ENCODE results near the gene AATK. TPM values are rescaled to one million over a fixed set of nuclear protein-coding genes. Genes with fewer than 3 reads are reported as not detected.

The AATK gene
- polyA plus RNA-seq, 1 donor (not counting 4 experiments of a cell fraction or from before 2014, with no cell fraction given) = 0.16 TPM

GRCh38 chr17:81131486-81132196, 34.4 kb downstream of the AATK start:
- Histone ChIP-seq H3K9me3 (ENCODE audit: control insufficient read depth, low read depth, low read length) (no peaks in the 10 kb centered on the region), H3K4me2 (ENCODE audit: control insufficient read depth, extremely low read depth, insufficient read depth, low read depth, low read length) (no peak overlapping the region), H3K79me2 (ENCODE audit: control insufficient read depth, insufficient read depth, low read length) (no peaks in the 10 kb centered on the region), H4K20me1 (ENCODE audit: control insufficient read depth, extremely low read depth, insufficient read depth, low read length) (no peaks in the 10 kb centered on the region), H3K27ac (ENCODE audit: control insufficient read depth, insufficient read depth, low read length) (no peak overlapping the region), H2AFZ (ENCODE audit: control insufficient read depth, low read length) (no peak overlapping the region), H3K27me3 (ENCODE audit: control insufficient read depth, extremely low read depth, insufficient read depth, low read length) (peaks cover 34% of the 10 kb centered on the region), H3K4me3 (ENCODE audit: control insufficient read depth in 2 of 3, extremely low read depth in 1 of 3, insufficient read depth in 2 of 3, low read depth in 1 of 3, low read length in 3 of 3) (no peak overlapping the region), H3K9ac (ENCODE audit: control insufficient read depth, extremely low read depth, insufficient read depth, low read length) (no peak overlapping the region), H3K9me1 (ENCODE audit: control insufficient read depth, extremely low read depth, insufficient read depth, low read length) (no peaks in the 10 kb centered on the region), H3K36me3 (ENCODE audit: control insufficient read depth in 2 of 2, extremely low read depth in 1 of 2, insufficient read depth in 2 of 2, low read length in 2 of 2) (no peaks in the 10 kb centered on the region), H3K4me1 (ENCODE audit: control insufficient read depth, extremely low read depth, insufficient read depth, low read length) (no peaks in the 10 kb centered on the region)
- FAIRE-seq (no peak), DNase-seq (ENCODE audit: low read depth, low spot score) (no peak)
- TF ChIP-seq CTCF (optimal IDR thresholded peaks at IDR 0.05 in 1 of 3, IDR thresholded peaks at IDR 0.05 in 1 of 3, conservative IDR thresholded peaks at IDR 0.05 in 1 of 3; ENCODE audit: extremely low read depth in 1 of 3, insufficient read depth in 2 of 3, low read length in 3 of 3) = no peak
- dilution Hi-C loops (cut with MboI; ENCODE audit: extremely low pct_ligation_motif_present, low sequenced_read_pairs) = no loop called here

GRCh38 chr17:81130385-81131361, 35.3 kb downstream of the AATK start:
- no peak overlapping the region for H3K4me3 ChIP-seq (ENCODE audit: control insufficient read depth in 2 of 3, extremely low read depth in 1 of 3, insufficient read depth in 2 of 3, low read depth in 1 of 3, low read length in 3 of 3)
- dilution Hi-C loops (cut with MboI; ENCODE audit: extremely low pct_ligation_motif_present, low sequenced_read_pairs) = no loop called here
- DNase-seq (ENCODE audit: low read depth, low spot score) (no peak), FAIRE-seq (no peak)
- H3K4me1 ChIP-seq (ENCODE audit: control insufficient read depth, extremely low read depth, insufficient read depth, low read length) = no peaks in the 10 kb centered on the region
- no peak overlapping the region for H3K9ac ChIP-seq (ENCODE audit: control insufficient read depth, extremely low read depth, insufficient read depth, low read length)
- no peak overlapping the region for H3K27ac ChIP-seq (ENCODE audit: control insufficient read depth, insufficient read depth, low read length)
- TF ChIP-seq CTCF (optimal IDR thresholded peaks at IDR 0.05 in 1 of 3, IDR thresholded peaks at IDR 0.05 in 1 of 3, conservative IDR thresholded peaks at IDR 0.05 in 1 of 3; ENCODE audit: extremely low read depth in 1 of 3, insufficient read depth in 2 of 3, low read length in 3 of 3) (no peak), EZH2 (IDR thresholded peaks at IDR 0.05; ENCODE audit: low read length) (no peak)
- H3K9me3 ChIP-seq (ENCODE audit: control insufficient read depth, low read depth, low read length) = no peaks in the 10 kb centered on the region
- no peak overlapping the region for H3K4me2 ChIP-seq (ENCODE audit: control insufficient read depth, extremely low read depth, insufficient read depth, low read depth, low read length)
- H3K79me2 ChIP-seq (ENCODE audit: control insufficient read depth, insufficient read depth, low read length) = no peaks in the 10 kb centered on the region
- no peaks in the 10 kb centered on the region for H3K36me3 ChIP-seq (ENCODE audit: control insufficient read depth in 2 of 2, extremely low read depth in 1 of 2, insufficient read depth in 2 of 2, low read length in 2 of 2)
- H2AFZ ChIP-seq (ENCODE audit: control insufficient read depth, low read length) = no peak overlapping the region
- peaks cover 34% of the 10 kb centered on the region for H3K27me3 ChIP-seq (ENCODE audit: control insufficient read depth, extremely low read depth, insufficient read depth, low read length)
- H4K20me1 ChIP-seq (ENCODE audit: control insufficient read depth, extremely low read depth, insufficient read depth, low read length) = no peaks in the 10 kb centered on the region
- H3K9me1 ChIP-seq (ENCODE audit: control insufficient read depth, extremely low read depth, insufficient read depth, low read length) = no peaks in the 10 kb centered on the region

All from keratinocyte (primary cell).